GM23338 (cell line): Measurements from ENCODE around the gene CTDSP1. TPM values are rescaled to one million over a fixed set of nuclear protein-coding genes. Genes with fewer than 3 reads are reported as not detected.

ENCODE experiments used
- ATAC-seq: fragments of 200-7000 bp; cut with Tn5 transposase; 3 replicates; pipeline ENCODE4 v1.9.1; 2020
- DNase-seq: peaks from one replicate; pipeline ENCODE4 v3.0.0-alpha.2; 2015; ENCODE audit warnings: low spot score
- H2AFZ ChIP-seq: fragments of 200-600 bp; sonication (generic); 2 replicates; pipeline ENCODE4 v1.8.0; 2016; ENCODE audit warnings: antibody characterized with exemption, mild to moderate bottlenecking, moderate library complexity
- H3F3A ChIP-seq: fragments of 200-600 bp; sonication (generic); replicated peaks from 2 replicates; pipeline ENCODE4 v1.8.0; 2017; ENCODE audit warnings: antibody characterized with exemption, mixed run types, low read depth
- H3K27ac ChIP-seq: fragments of 200-600 bp; sonication (generic); 2 replicates; pipeline ENCODE4 v1.6.1; 2016; ENCODE audit warnings: low read depth
- H3K27me3 ChIP-seq: fragments of 200-600 bp; sonication (generic); 2 replicates; pipeline ENCODE4 v1.8.0; 2016; ENCODE audit warnings: mild to moderate bottlenecking, mixed run types, moderate library complexity; ENCODE audit not compliant: insufficient read depth
- H3K36me3 ChIP-seq: fragments of 200-600 bp; sonication (generic); 2 replicates; pipeline ENCODE4 v1.8.0; 2016; ENCODE audit warnings: mild to moderate bottlenecking; ENCODE audit not compliant: insufficient read depth
- H3K4me1 ChIP-seq: fragments of 200-600 bp; sonication (generic); 2 replicates; pipeline ENCODE4 v1.8.0; 2016; ENCODE audit warnings: mild to moderate bottlenecking, moderate library complexity; ENCODE audit not compliant: insufficient read depth
- H3K4me2 ChIP-seq: fragments of 200-600 bp; sonication (generic); 2 replicates; pipeline ENCODE4 v1.7.1; 2017; ENCODE audit warnings: mixed run types
- H3K4me3 ChIP-seq: fragments of 200-600 bp; sonication (generic); 2 replicates; pipeline ENCODE4 v1.6.1; 2016; ENCODE audit warnings: mixed run types
- H3K79me2 ChIP-seq: fragments of 200-600 bp; sonication (generic); replicated peaks from 2 replicates; pipeline ENCODE4 v1.8.0; 2017; ENCODE audit warnings: mild to moderate bottlenecking; ENCODE audit not compliant: insufficient read depth
- H3K9me2 ChIP-seq: fragments of 200-600 bp; sonication (generic); 2 replicates; pipeline ENCODE4 v1.8.0; 2017; ENCODE audit not compliant: insufficient read depth
- H4K20me1 ChIP-seq: fragments of 200-600 bp; sonication (generic); replicated peaks from 2 replicates; pipeline ENCODE4 v1.8.0; 2017; ENCODE audit warnings: mild to moderate bottlenecking; ENCODE audit not compliant: insufficient read depth
- H3K27ac Mint-ChIP-seq: 2 replicates; pipeline ENCODE4 v1.8.0; 2020; ENCODE audit warnings: inconsistent platforms, mild to moderate bottlenecking, moderate library complexity, mixed read lengths
- H3K27me3 Mint-ChIP-seq: 3 replicates; pipeline ENCODE4 v1.8.0; 2022; ENCODE audit warnings: low read depth, mild to moderate bottlenecking, moderate library complexity, mixed read lengths, inconsistent platforms; ENCODE audit not compliant: insufficient read depth, poor library complexity
- H3K36me3 Mint-ChIP-seq: 3 replicates; pipeline ENCODE4 v1.8.0; 2021; ENCODE audit warnings: low read depth, mild to moderate bottlenecking, inconsistent platforms, moderate library complexity, mixed read lengths
- H3K4me1 Mint-ChIP-seq: 3 replicates; pipeline ENCODE4 v1.8.0; 2020; ENCODE audit warnings: mild to moderate bottlenecking, inconsistent platforms, mixed read lengths
- H3K4me3 Mint-ChIP-seq: 3 replicates; pipeline ENCODE4 v1.8.0; 2021; ENCODE audit warnings: moderate library complexity, mild to moderate bottlenecking, inconsistent platforms, mixed read lengths
- H3K9me3 Mint-ChIP-seq: 3 replicates; pipeline ENCODE4 v1.8.0; 2020; ENCODE audit warnings: moderate library complexity, mild to moderate bottlenecking, inconsistent platforms, mixed read lengths
- CTCF ChIP-seq, 2 experiments: fragments of 200-600 bp in 1 of 2; sonication (generic) in 1 of 2; conservative IDR thresholded peaks; 2 replicates each; pipeline versions ENCODE4 v1.5.1 to v1.6.1; 2016 to 2017; ENCODE audit warnings: antibody characterized with exemption in 2 of 2, low read depth in 2 of 2, mild to moderate bottlenecking in 2 of 2, moderate library complexity in 1 of 2
- ETS1 ChIP-seq: IDR thresholded peaks from 2 replicates; pipeline ENCODE4 v1.6.1; 2016; ENCODE audit warnings: antibody characterized with exemption
- EZH2 ChIP-seq: fragments of 200-600 bp; sonication (generic); IDR thresholded peaks from one replicate; pipeline ENCODE4 v1.8.0; 2017; ENCODE audit warnings: antibody characterized with exemption, mild to moderate bottlenecking, low read depth; ENCODE audit not compliant: unreplicated experiment
- EZH2phosphoT487 ChIP-seq: fragments of 200-600 bp; sonication (generic); IDR thresholded peaks from one replicate; pipeline ENCODE4 v1.8.1; 2018; ENCODE audit warnings: antibody characterized with exemption; ENCODE audit not compliant: unreplicated experiment
- POLR2AphosphoS5 ChIP-seq: IDR thresholded peaks from 2 replicates; pipeline ENCODE4 v1.6.1; 2016; ENCODE audit warnings: antibody characterized with exemption, low read depth
- STAT1 ChIP-seq: IDR thresholded peaks from one replicate; pipeline ENCODE4 v1.6.1; 2016; ENCODE audit warnings: antibody characterized with exemption; ENCODE audit not compliant: unreplicated experiment
- ZNF114 ChIP-seq: fragments of 250-450 bp; sonication (Bioruptor Pico); IDR thresholded peaks from 2 replicates; pipeline ENCODE4 v1.5.0; 2020; ENCODE audit warnings: mild to moderate bottlenecking, moderate library complexity
- ZNF331 ChIP-seq: fragments of 250-450 bp; sonication (Bioruptor Pico); IDR thresholded peaks from 2 replicates; pipeline ENCODE4 v1.5.0; 2020; ENCODE audit warnings: low read depth, mild to moderate bottlenecking, moderate library complexity
- ZNF462 ChIP-seq: fragments of 250-450 bp; sonication (Bioruptor Pico); IDR thresholded peaks from 2 replicates; pipeline ENCODE4 v1.5.0; 2020; ENCODE audit warnings: mild to moderate bottlenecking, moderate library complexity
- polyA plus RNA-seq: library from polyadenylated mRNA; unstranded; fragments of >200 nt; fragmentation: Nextera tagmentation; extraction: Ambion mirVana; gene quantifications from 2 replicates; pipeline ENCODE4 v1.2.1, GENCODE V29; 2016
- total RNA-seq: library from RNA; depleted of rRNA; stranded (reverse); fragments of >200 nt; shearing (Covaris generic); gene quantifications from 2 replicates; pipeline ENCODE4 v1.2.3, GENCODE V29; 2014

The CTDSP1 gene
- total and polyA plus RNA-seq, 2 experiments from 2014 or later, result 6.7 to 21.8 TPM

GRCh38 chr2:218369330-218369729 is 30.3 kb upstream of the CTDSP1 start (continued):
- TF ChIP-seq ETS1 (no peak), ZNF331 (no peak)

GRCh38 chr2:218370410-218371063 is 29.1 kb upstream of the CTDSP1 start:
- peaks cover 8% of the 10 kb centered on the region; the same call in 1 of the 2 replicates for H3F3A ChIP-seq
- no peak overlapping the region for H3K4me2 ChIP-seq
- H3K27ac ChIP-seq, result no peak overlapping the region
- TF ChIP-seq ETS1, result no peak
- no peak for TF ChIP-seq POLR2AphosphoS5
- TF ChIP-seq ZNF462 (CRISPR knock-in tag), result no peak
- no peak for TF ChIP-seq EZH2
- no peak for TF ChIP-seq CTCF (conservative IDR thresholded peaks at IDR 0.05; ENCODE audit: low read depth in 2 of 2)
- no peak for TF ChIP-seq STAT1
- TF ChIP-seq EZH2phosphoT487, result no peak
- no peak for TF ChIP-seq ZNF114 (CRISPR knock-in tag)
- H3K79me2 ChIP-seq, result no peaks in the 10 kb centered on the region
- no peaks in the 10 kb centered on the region for H3K9me2 ChIP-seq
- H3K36me3 Mint-ChIP-seq, result no peaks in the 10 kb centered on the region
- H4K20me1 ChIP-seq, result no peaks in the 10 kb centered on the region
- H3K36me3 ChIP-seq, result no peaks in the 10 kb centered on the region
- no peaks in the 10 kb centered on the region for H3K4me1 ChIP-seq
- H2AFZ ChIP-seq, result no peak overlapping the region
- no peaks in the 10 kb centered on the region for H3K9me3 Mint-ChIP-seq
- no peak overlapping the region for H3K4me3 ChIP-seq
- no peaks in the 10 kb centered on the region for H3K27me3 ChIP-seq
- H3K4me3 Mint-ChIP-seq, result no peak overlapping the region
- H3K27ac Mint-ChIP-seq, result no peak overlapping the region
- no peak for ATAC-seq
- no peak for DNase-seq
- H3K4me1 Mint-ChIP-seq, result peaks cover 4% of the 10 kb centered on the region; the same call in 2 of the 3 replicates
- H3K27me3 Mint-ChIP-seq, result peaks cover 23% of the 10 kb centered on the region
